Suprapubic skin (tissue), 4 donors: Measurements from ENCODE around the gene CCSER1. TPM values are rescaled to one million over a fixed set of nuclear protein-coding genes. Genes with fewer than 3 reads are reported as not detected.
"Not testable (repeated sequence)": the region's sequence is repeated elsewhere in the genome, so short reads cannot be mapped to it uniquely, and the experiment has no call there.

Experiments used
- DNase-seq, 2 donors: peaks; one replicate each; pipeline ENCODE4 v3.0.0-alpha.2; 2019; ENCODE audit warnings: low spot score in 2 of 2
- H3K27ac ChIP-seq: fragments of 200-600 bp; sonication (generic); one replicate; pipeline ENCODE4 v1.5.1; 2019
- H3K27me3 ChIP-seq: fragments of 200-600 bp; sonication (generic); one replicate; pipeline ENCODE4 v1.5.1; 2019
- H3K36me3 ChIP-seq: fragments of 200-600 bp; sonication (generic); one replicate; pipeline ENCODE4 v1.5.1; 2019
- H3K4me1 ChIP-seq: fragments of 200-600 bp; sonication (generic); one replicate; pipeline ENCODE4 v1.5.1; 2019
- H3K4me3 ChIP-seq: fragments of 200-600 bp; sonication (generic); one replicate; pipeline ENCODE4 v1.5.1; 2019; ENCODE audit warnings: mild to moderate bottlenecking
- H3K9me3 ChIP-seq: fragments of 200-600 bp; sonication (generic); one replicate; pipeline ENCODE4 v1.5.1; 2019
- CTCF ChIP-seq, 2 donors: fragments of 200-600 bp in 1 of 2; fragments of 450-650 bp in 1 of 2; sonication (generic) in 1 of 2; IDR thresholded peaks; one replicate each; pipeline ENCODE4 v1.5.1; 2016 to 2019; ENCODE audit warnings: antibody characterized with exemption in 2 of 2, mild to moderate bottlenecking in 1 of 2, moderate library complexity in 1 of 2
- EP300 ChIP-seq: sonication (generic); formaldehyde crosslinking; IDR thresholded peaks from one replicate; pipeline ENCODE4 v1.6.1; 2017; ENCODE audit warnings: antibody characterized with exemption
- POLR2A ChIP-seq, 2 donors: fragments of 450-650 bp; IDR thresholded peaks; one replicate each; pipeline ENCODE4 v1.6.1; 2017; ENCODE audit warnings: antibody characterized with exemption in 2 of 2, mild to moderate bottlenecking in 2 of 2, moderate library complexity in 2 of 2
- POLR2AphosphoS5 ChIP-seq, 3 donors: sonication (generic); formaldehyde crosslinking; IDR thresholded peaks; one replicate each; pipeline ENCODE4 v1.6.1; 2017; ENCODE audit warnings: antibody characterized with exemption in 3 of 3
- WGBS: methylation state at CpG from one replicate; pipeline ENCODE4 v1.1.5; 2018; 5-methylcytosine and 5-hydroxymethylcytosine counted together
- total RNA-seq, 4 donors: library from RNA; depleted of rRNA; stranded (reverse); fragments of >200 nt; gene quantifications; one replicate each; pipeline ENCODE4 v1.1.0, GENCODE V29; 2016

The CCSER1 gene
- total RNA-seq, 4 donors from 2014 or later = 6.7 to 39.5 (median 11.8) TPM

DNA sequence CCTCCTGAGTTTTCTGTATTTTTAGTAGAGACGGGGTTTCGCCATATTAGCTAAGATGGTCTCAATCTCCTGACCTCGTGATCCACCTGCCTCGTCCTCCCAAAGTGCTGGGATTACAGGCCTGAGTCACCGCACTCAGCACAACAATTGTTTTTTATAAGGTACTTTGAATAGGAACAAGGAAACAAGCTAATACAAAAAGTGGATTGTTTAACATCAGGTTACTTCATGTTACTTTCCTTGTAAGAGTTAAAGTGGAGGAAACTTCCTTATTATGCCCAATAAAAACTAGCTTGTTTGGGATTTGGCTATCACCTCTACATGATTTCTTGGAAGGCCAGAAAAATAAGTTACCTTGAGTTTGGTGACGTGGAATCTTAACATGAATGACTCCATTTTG lies 698.7 kb downstream of the CCSER1 start:
- TF ChIP-seq CTCF (IDR thresholded peaks at IDR 0.05) = no peak
- no peak for TF ChIP-seq POLR2A (IDR thresholded peaks at IDR 0.05)
- no peak for TF ChIP-seq POLR2AphosphoS5 (IDR thresholded peaks at IDR 0.05)
- TF ChIP-seq EP300 = no peak
- H3K4me1 ChIP-seq = no peaks in the 10 kb centered on the region
- DNase-seq = no peak
- no peak overlapping the region for H3K27ac ChIP-seq
- H3K36me3 ChIP-seq = no peaks in the 10 kb centered on the region
- H3K27me3 ChIP-seq = no peaks in the 10 kb centered on the region
- H3K9me3 ChIP-seq = no peaks in the 10 kb centered on the region
- 89% methylated on average over 6 of the region's 6 CpGs for WGBS
- no peak overlapping the region for H3K4me3 ChIP-seq

DNA sequence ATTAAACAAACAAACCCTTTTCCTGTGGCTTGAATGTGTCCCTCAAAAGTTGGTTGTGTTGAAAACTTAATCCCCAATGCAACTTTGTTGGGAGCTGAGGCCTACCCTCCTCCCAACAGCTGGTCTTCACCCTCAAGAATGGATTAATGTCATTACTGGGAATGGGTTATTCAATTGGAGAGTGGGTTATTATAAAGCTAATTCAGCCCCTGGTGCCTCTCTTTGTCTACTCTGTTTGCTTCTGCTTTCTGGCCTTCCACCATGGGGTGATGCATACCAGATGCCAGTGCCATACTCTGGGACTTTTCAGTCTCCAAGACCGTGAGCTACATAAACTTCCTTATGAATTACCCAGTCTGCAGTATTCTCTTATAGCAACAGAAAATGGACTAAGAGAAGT lies 706.5 kb downstream of the CCSER1 start:
- DNase-seq = no peak
- WGBS = 80% methylated on average over 1 of the region's 1 CpG
- no peaks in the 10 kb centered on the region for H3K9me3 ChIP-seq

DNA sequence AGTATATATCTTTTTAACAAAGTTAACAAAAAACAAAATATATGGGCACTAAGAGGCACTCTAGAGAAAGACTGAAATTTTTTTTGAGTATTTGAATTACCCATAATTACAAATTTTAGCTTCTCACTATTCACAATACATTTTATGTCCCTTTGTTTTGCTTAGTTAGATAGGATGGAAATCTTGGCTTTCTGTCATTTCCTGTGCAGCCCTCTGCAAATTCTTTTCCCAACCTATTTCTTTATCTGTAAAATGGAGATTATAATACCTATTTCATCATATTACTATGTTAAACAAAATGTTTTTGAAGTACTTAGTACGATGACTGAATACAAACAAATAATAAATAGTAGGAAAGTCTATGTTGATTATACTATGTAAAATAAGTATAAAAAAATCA lies 710.0 kb downstream of the CCSER1 start:
- H3K27ac ChIP-seq = no peak overlapping the region
- TF ChIP-seq POLR2AphosphoS5 (IDR thresholded peaks at IDR 0.05) = no peak
- no peak for TF ChIP-seq EP300
- no peak for TF ChIP-seq CTCF (IDR thresholded peaks at IDR 0.05)
- TF ChIP-seq POLR2A (IDR thresholded peaks at IDR 0.05) = no peak
- 97% methylated on average over 1 of the region's 1 CpG for WGBS
- no peaks in the 10 kb centered on the region for H3K27me3 ChIP-seq
- no peaks in the 10 kb centered on the region for H3K9me3 ChIP-seq
- DNase-seq = no peak
- H3K4me1 ChIP-seq = no peaks in the 10 kb centered on the region
- H3K36me3 ChIP-seq = no peaks in the 10 kb centered on the region
- no peak overlapping the region for H3K4me3 ChIP-seq

More for the DNA sequence above, 706.5 kb downstream of the CCSER1 start:
- TF ChIP-seq EP300 = no peak
- no peak for TF ChIP-seq CTCF (IDR thresholded peaks at IDR 0.05)
- TF ChIP-seq POLR2AphosphoS5 (IDR thresholded peaks at IDR 0.05) = no peak
- TF ChIP-seq POLR2A (IDR thresholded peaks at IDR 0.05) = no peak
- no peaks in the 10 kb centered on the region for H3K4me1 ChIP-seq
- no peaks in the 10 kb centered on the region for H3K27me3 ChIP-seq
- no peak overlapping the region for H3K27ac ChIP-seq
- no peak overlapping the region for H3K4me3 ChIP-seq
- H3K36me3 ChIP-seq = no peaks in the 10 kb centered on the region

- DNase-seq, H3K4me1 ChIP-seq, H3K36me3 ChIP-seq, H3K9me3 ChIP-seq, H3K27ac ChIP-seq, H3K4me3 ChIP-seq, H3K27me3 ChIP-seq: not testable (repeated sequence)
- 98% methylated on average over 22 of the region's 22 CpGs for WGBS
Measured at GRCh38 chr4:90838859-90839258, 711.7 kb downstream of the CCSER1 start.

DNA sequence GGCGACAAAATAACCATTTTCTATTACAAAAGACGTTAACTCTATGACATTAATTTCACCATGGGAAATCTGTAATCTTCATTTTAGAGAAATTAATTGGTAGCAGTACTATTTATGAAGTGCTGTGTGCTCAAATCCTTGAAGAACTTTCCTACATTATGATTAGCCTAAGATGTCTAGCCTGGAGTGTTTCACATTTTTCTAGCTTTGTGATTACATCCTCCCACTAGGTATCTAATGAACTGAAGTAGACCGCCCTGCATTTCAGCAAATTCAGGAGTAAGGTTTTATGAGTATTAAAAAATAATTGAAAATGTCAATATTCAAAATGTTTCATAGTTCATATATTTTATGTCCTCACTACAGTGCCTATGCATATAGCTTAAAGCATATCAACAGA lies 713.1 kb downstream of the CCSER1 start:
- H3K27ac ChIP-seq = no peak overlapping the region
- H3K4me1 ChIP-seq = no peaks in the 10 kb centered on the region
- no peak overlapping the region for H3K4me3 ChIP-seq
- H3K36me3 ChIP-seq = no peaks in the 10 kb centered on the region
- WGBS = 96% methylated on average over 3 of the region's 3 CpGs
- no peaks in the 10 kb centered on the region for H3K9me3 ChIP-seq
- TF ChIP-seq POLR2A (IDR thresholded peaks at IDR 0.05) (no peak), POLR2AphosphoS5 (IDR thresholded peaks at IDR 0.05) (no peak)
- no peaks in the 10 kb centered on the region for H3K27me3 ChIP-seq
- no peak for DNase-seq

GRCh38 chr4:90840828-90841227 lies 713.6 kb downstream of the CCSER1 start:
- Histone ChIP-seq H3K9me3 (no peaks in the 10 kb centered on the region), H3K4me3 (no peak overlapping the region), H3K36me3 (no peaks in the 10 kb centered on the region), H3K4me1 (no peaks in the 10 kb centered on the region), H3K27ac (no peak overlapping the region), H3K27me3 (no peaks in the 10 kb centered on the region)
- TF ChIP-seq POLR2AphosphoS5 (IDR thresholded peaks at IDR 0.05) (no peak), POLR2A (IDR thresholded peaks at IDR 0.05) (no peak), CTCF (IDR thresholded peaks at IDR 0.05) (no peak), EP300 (no peak)
- DNase-seq = no peak
